ENCODE measurements around the gene CSNK1G1.

GRCh38 chr15:64224511-64224910 lies 131.5 kb downstream of the CSNK1G1 start:
- TF ChIP-seq CTCF (IDR thresholded peaks at IDR 0.05) (no peak), POLR2A (IDR thresholded peaks at IDR 0.05; ENCODE audit: low read length) (no peak), PBX3 (IDR thresholded peaks at IDR 0.05) (no peak), EP300 (IDR thresholded peaks at IDR 0.05) (no peak)

All from A549 (cell line).